GM12872 (cell line): ENCODE measurements around the gene DMRTC2.

Experiments
- TF ChIP-seq, protein P1 (sequence below): IDR thresholded peaks from 3 replicates; pipeline ENCODE4 v1.5.1; 2011; ENCODE audit warnings: low read depth, mild to moderate bottlenecking, low read length, moderate library complexity; ENCODE audit not compliant: insufficient read depth

The DMRTC2 gene

GRCh38 chr19:41845001-41845050, at the start of gene DMRTC2:
Gene DMRTC2 (plus strand): TSS chr19:41845042. CDS start chr19:41847429, 2,387 bp downstream.
- TF ChIP-seq, protein P1, sequence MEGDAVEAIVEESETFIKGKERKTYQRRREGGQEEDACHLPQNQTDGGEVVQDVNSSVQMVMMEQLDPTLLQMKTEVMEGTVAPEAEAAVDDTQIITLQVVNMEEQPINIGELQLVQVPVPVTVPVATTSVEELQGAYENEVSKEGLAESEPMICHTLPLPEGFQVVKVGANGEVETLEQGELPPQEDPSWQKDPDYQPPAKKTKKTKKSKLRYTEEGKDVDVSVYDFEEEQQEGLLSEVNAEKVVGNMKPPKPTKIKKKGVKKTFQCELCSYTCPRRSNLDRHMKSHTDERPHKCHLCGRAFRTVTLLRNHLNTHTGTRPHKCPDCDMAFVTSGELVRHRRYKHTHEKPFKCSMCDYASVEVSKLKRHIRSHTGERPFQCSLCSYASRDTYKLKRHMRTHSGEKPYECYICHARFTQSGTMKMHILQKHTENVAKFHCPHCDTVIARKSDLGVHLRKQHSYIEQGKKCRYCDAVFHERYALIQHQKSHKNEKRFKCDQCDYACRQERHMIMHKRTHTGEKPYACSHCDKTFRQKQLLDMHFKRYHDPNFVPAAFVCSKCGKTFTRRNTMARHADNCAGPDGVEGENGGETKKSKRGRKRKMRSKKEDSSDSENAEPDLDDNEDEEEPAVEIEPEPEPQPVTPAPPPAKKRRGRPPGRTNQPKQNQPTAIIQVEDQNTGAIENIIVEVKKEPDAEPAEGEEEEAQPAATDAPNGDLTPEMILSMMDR, result no peak

DNA sequence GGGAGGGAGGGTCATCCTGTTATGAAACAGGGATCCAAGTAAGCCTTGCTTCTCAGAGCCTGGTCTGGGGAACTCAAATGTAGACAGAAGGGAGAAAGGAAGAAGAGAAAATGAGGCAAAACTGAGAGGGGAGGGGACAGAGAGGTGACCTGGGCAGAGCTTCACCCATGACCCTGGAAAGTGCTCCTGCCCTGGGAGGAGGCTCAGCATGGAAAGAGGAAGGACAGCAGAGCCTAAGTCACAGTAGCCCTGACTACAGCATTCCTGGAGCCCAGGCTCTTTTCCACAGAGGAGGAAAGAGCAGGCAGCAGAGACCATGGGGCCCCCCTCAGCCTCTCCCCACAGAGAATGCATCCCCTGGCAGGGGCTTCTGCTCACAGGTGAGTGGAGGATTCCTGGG, 48.5 kb upstream of the DMRTC2 start, which contains the start of gene CEACAM3:
CEACAM3 (plus strand) TSS at position 226 of the 400 bp plus-strand sequence; CDS start at position 317, 91 bp downstream.
- TF ChIP-seq, protein P1, result no peak

DNA sequence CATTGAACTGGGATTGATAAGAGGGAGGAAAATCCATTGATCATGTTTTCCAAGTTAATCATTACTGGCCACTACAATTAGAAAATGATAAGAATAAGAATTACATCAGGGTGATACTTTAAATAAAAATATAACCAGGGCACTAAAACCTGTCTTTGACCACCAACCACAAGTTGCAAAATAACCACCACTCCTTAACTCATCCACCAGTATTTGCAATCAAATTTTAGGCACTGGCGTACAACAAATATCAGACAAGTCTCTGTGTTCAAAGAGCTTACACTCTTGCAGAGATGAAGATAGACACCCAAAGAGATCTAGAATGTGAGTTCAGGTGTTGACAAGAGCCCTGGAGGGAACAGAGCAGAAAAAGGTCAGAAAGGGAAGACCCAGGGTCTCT, 47.9 kb upstream of the DMRTC2 start:
- TF ChIP-seq, protein P1, result no peak

DNA sequence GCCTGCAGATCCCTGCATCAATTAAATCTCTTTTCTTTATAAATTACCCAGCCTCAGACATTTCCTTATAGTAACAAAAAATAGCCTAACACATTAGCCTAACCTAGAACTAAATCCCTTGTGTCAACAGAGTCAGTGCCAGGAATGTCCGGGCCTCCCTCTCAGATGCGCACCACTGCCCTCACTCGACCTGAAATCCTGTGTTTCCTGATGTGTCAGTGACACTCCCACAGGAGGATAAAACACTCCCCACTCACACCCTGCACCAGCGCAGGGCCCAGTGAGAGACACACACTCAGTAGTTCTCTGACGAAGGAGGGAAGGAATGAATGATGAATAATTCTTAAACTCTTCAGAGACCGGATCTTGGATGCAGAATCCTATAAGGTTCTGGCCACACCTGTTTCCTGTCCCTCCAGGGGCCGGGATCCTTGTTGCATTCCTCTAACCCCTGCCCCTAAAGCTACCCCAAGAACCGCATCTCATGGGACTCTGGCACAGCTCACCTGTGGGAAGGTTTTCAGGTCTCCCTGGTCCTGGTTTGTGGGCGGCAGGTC, 45.3 kb upstream of the DMRTC2 start:
- TF ChIP-seq, protein P1, result no peak

- TF ChIP-seq, protein P1, result no peak
Measured at GRCh38 chr19:41801031-41801430, 43.8 kb upstream of the DMRTC2 start.

GRCh38 chr19:41801792-41802211, 43.0 kb upstream of the DMRTC2 start:
- TF ChIP-seq, protein P1, result no peak

GRCh38 chr19:41802770-41803169, 42.1 kb upstream of the DMRTC2 start:
- TF ChIP-seq, protein P1, result no peak

DNA sequence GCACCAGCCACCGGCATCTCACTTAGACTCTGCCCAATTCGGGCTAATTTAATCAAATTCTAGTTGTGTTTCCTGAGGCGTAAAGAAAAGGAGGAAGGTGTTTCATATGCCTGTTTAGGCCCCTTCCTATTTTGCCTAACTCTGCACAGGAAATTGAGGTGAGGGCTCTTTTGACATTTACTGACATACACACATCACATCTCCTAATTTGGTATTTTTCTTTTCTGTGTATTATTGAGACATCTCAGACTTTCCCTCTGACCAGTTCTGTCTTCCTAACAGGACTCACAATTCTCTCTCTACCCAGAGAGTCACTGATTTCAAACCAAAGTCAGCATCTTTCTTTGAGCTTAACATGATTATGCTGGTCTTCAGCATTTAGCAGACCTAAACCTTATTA, 40.5 kb upstream of the DMRTC2 start:
- TF ChIP-seq, protein P1, result no peak
